ENCODE results near the gene SOX21.
A peak's percentile ranks its signal among the peaks of the same experiment; 100 is the strongest.

The SOX21 gene

DNA sequence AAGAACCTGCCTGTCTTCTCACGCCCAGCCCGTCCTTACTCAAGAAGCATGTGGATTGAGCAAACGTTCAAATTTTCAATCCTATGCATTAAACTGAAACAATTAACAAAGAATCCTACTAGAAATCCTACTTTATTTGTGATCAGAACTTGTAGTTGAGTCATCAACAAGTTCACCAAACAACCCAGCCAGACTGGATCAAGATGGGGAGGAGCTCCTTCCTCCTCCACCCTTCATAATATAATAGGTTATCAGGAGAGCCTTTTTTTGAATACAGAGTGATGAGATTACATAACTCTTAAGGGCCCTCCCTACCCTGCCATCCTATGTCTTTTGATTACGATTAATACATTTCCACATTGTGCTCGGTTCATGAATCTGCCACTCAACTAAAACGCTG is 32.7 kb downstream of the SOX21 start:
- no peak for DNase-seq (ENCODE audit: low spot score)

DNA sequence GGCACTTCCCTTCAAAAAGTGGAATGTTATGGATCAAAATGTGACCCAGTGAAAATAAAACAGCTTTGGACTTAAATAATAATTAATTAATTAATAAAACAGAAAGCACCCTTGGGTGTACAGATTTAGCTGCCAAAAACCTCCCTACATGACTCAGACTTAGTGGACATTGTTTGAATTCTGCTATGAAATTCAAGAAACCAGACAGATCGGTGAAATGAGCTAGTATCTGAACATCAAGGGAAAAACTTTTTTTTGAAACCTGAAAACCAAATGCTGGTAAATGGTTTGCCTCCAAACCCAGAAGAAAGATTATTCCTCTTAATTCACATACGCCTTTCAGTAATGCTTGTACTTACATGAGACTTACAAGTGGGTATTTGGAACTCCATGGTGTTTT is 33.5 kb downstream of the SOX21 start:
- no peak for DNase-seq (ENCODE audit: low spot score)

DNA sequence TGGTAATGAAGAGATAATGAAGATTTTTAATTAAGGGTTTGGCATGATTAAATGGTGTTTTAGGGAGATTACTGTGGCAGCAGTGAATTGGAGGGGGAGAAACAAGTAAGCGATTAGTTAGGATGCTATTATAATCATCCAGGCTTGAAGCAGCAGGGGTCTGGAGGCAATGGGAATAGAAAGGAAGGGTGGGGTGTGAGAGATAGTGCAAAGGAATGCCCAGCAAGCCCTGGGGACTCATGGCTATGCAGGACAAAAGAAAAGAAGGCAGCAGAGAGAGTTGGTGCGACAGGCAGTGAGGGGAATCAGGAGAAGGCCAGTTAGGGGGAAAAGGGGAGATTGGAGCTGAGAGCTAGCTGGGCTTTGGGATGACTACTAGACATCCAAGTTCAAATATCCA is 34.5 kb downstream of the SOX21 start:
- DNase-seq (ENCODE audit: low spot score): no peak

DNA sequence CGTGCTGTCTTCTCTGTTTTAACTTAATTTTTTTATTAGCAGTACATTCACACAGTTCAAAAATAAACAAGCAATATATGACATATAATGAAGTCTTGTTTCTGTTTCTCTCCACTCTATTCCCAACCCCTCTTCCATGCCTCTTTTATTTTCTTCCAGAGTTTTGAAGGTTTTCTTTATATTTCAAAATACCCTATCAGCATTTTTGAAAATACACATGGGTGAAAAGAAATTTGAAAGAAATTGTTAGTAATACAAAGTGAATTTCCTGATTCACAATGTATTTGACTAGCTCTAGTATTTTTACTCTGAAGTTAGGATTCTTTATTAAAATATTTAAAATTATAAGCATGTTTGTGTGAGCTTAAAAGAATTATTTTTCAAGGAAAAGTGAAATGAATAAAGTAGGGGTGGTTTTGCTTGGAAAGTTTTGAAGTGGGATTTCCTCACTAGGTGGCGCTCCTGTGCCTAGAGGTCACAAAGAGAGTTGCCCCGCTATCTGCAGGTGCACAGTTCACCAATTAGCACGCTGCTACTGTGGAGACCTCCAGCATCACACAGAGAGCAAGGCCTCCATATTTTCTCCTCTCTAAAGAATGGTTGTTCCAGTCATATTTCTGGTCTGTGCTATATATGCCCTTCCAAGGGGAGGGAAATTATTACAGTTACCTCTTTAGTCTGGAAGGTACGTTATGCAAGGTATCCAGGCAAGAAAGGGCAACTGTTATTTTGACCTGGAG is 37.6 kb downstream of the SOX21 start:
- peak; percentile 27 for DNase-seq (ENCODE audit: low spot score)

DNA sequence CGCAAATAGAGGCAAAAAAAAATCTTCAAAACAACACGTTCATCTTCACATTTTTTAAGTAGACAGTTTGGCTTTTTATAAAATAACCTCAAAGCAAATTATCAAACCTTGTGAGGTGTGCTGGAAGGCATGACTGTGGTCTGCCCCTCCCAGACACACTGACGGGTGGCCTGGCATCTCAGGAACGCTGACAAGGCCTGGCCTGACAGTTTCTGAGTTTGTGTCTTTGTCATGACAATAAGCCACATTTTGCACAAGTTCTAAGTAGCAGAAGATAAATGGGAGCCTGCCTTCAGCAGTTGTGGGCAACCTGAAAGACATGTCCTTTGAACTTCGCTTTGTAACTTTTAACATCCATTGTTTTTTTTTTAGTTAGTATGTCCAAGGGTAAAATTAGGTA is 38.5 kb downstream of the SOX21 start:
- DNase-seq (ENCODE audit: low spot score): no peak

DNA sequence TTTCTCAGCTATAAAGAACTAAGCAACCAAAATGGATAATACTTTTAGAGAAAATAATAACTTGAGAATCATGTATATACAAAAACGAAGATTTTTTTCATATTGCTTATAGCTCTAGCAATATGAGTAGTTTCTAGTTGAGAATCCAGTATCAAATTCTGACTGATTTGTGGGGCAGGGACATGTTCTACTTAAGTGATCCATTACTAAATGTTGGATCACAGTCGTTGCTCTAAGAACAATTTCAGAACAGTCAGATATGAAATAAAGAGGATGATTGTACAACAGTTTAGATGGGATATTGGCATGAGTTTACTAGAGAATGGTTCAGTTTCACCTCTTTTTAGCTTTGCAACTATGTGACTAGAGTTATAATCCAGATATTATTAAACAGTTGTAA is 39.9 kb downstream of the SOX21 start:
- DNase-seq (ENCODE audit: low spot score): no peak

DNA sequence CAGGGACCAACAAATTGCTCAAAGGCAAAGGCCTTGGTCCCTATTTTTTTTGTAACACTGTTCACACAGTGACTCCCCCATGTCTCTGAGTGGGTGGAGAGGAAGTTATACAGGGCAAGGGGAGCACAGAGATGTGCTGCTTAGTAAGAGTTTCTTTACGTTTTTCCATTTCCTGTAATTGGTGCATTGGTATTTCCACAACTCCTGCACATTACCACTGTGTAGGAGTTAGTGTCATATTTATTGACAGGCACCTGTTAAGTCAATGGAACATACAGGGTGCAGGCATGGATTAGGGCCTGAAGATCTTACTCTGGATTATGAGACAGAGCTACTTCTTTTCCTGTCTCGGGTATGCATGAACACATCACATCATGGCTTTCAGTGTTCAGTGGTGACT is 45.2 kb downstream of the SOX21 start:
- no peak for DNase-seq (ENCODE audit: low spot score)

DNA sequence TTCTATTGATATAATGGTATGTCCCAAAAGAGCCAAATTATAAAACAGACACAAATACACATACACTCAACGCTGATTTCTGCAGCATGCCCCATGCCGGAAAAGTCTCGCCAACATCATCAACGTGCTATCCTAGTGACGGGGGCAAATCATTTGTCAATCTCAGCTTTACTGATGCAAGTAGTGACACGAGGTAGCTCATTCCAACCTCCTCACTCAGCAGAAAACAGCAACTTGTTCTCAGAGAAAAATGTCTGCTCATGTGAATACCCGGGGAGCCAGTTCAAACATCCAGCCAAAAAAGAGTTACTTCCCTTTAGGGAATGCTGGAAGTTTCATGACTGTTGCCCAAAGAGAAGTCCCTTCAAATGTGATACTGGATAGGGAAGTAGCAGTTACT is 46.3 kb downstream of the SOX21 start:
- DNase-seq (ENCODE audit: low spot score): no peak

DNA sequence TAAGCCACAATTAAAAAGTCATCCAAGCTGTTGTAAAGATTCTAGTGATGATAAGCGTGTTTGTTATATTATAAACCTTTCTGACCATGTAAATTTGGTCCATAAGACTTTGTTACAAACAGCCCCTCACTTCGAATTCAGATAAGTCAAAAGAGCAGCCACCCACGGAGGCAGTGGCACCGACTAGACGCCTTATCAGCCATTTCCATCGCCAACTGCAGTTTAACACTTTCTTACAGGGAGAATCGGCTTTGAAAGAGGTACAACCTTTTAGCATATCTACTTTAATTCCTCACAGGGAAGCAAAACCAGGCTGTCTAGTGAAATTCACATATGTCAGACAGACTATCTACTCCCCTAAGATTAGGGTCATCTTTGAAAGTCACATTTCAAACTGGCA is 47.5 kb downstream of the SOX21 start:
- DNase-seq (ENCODE audit: low spot score): no peak

DNA sequence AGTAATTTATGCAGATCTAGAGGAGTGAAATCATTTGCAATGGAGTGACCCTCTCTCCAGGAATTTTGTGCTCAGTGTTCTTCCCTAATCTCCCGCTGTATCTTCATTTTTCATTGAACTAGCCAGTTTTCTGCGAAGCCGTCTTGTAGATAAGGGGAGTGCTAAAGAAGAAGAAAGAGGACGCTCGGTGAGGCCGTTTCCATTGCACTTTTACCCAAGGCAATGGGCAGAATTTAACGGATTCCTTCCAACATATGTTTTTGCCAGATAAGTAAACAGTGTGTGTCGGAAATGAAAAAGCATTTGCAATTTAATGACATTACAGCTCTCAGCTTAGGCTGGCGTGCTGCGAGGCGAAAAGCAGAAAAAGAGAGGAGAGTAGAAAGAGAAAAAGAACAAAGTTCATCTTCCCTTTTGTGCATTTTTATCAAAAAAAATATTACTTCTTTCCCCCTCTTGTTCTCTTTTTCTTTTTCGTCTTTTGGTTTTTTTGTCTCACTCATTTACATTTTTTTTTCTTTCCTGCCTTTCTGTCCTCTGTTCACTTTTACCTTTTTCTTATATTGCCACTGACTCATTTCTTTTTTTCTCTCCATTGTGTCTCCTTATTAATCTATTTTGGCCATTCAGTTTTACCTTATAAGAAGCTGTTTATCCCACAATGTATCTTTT is 49.9 kb downstream of the SOX21 start:
- DNase-seq (ENCODE audit: low spot score): no peak

DNA sequence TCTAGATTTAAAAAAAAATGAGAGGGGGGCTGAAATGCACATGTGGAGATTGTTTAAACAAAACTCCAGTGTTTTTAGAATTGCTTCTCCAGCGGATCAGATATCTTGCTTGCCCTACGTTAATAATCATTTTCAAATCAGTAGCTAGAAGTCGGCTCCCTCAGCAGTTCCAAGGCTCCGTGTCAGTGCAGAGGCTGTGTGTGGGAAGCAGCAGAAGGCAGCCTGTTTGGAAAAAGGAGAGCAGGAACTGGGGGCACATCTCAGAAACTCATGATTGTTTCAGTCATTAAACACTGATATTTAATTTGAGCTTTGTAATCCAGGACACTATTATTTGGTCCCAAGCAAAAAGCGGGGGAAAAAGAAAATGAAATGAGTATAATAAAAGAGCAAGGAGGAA is 50.9 kb downstream of the SOX21 start:
- DNase-seq (ENCODE audit: low spot score): peak; percentile 19

DNA sequence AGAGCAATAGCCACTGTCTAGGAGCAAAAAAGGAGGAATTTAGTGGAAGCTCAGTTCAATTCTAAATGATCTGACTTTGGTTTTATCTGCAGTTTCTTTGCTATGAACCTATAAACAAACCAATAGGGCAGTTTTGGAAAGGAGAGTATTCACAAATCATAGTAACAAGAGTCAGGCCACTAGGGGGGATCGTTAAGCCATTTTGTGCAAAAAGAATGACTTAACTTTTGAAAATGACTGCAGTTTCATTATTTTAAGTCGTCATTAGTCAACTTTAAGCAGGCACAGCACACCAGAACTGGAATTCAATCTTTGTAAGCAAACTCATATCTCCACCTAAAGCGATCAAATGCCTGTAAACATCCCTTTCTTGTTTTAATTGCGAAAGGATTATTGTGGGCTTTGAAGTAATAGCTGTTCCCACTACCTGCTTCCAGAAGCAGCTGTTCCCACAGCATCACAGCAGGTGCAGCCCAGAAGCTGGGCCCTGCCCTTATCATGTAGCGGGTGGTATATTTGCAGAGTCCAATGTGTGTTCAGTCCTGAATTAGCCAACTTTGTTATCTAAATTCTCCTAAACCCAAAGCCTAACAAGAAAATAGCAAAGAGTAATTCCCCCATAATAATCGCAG is 51.5 kb downstream of the SOX21 start:
- DNase-seq (ENCODE audit: low spot score): peak; percentile 7
